HFFc6 (cell line): ENCODE data around the gene SPRY1. TPM values are rescaled to one million over a fixed set of nuclear protein-coding genes. Genes with fewer than 3 reads are reported as not detected.

Source experiments
- DNase-seq: peaks from one replicate; pipeline ENCODE4 v3.0.0-alpha.2; 2018
- H3K27ac Mint-ChIP-seq: 2 replicates; pipeline ENCODE4 v1.8.0; 2020; ENCODE audit warnings: mild to moderate bottlenecking, mixed read lengths
- H3K27me3 Mint-ChIP-seq: 2 replicates; pipeline ENCODE4 v1.8.0; 2021; ENCODE audit warnings: mild to moderate bottlenecking, moderate library complexity, mixed read lengths; ENCODE audit not compliant: insufficient read depth
- H3K36me3 Mint-ChIP-seq: 2 replicates; pipeline ENCODE4 v1.8.0; 2021; ENCODE audit warnings: low read depth, mixed read lengths
- H3K4me1 Mint-ChIP-seq: 2 replicates; pipeline ENCODE4 v1.8.0; 2020; ENCODE audit warnings: low read depth, mixed read lengths
- H3K4me3 Mint-ChIP-seq: 2 replicates; pipeline ENCODE4 v1.8.0; 2020; ENCODE audit warnings: mild to moderate bottlenecking, moderate library complexity, mixed read lengths
- H3K9me3 Mint-ChIP-seq: 2 replicates; pipeline ENCODE4 v1.8.0; 2020; ENCODE audit warnings: mild to moderate bottlenecking, mixed read lengths
- total RNA-seq, 6 experiments: library from RNA; stranded (reverse); fragmentation: NEBNext Ultra II Directional; extraction: Animal tissue kit (Norgen Biotek cat#: 25700); gene quantifications; 2 replicates in 1 of 6; 3 replicates in 5 of 6; pipeline ENCODE4 v1.2.3, GENCODE V29; 2021
- TF ChIP-seq, protein P1 (sequence below): fragments of 200-600 bp; sonication (generic); IDR thresholded peaks from 2 replicates; pipeline ENCODE4 v1.5.0; 2021; ENCODE audit warnings: antibody characterized with exemption, mild to moderate bottlenecking

Gene SPRY1
- total RNA-seq, 6 experiments from 2014 or later, result 0.41 to 1.6 (median 0.56) TPM

DNA sequence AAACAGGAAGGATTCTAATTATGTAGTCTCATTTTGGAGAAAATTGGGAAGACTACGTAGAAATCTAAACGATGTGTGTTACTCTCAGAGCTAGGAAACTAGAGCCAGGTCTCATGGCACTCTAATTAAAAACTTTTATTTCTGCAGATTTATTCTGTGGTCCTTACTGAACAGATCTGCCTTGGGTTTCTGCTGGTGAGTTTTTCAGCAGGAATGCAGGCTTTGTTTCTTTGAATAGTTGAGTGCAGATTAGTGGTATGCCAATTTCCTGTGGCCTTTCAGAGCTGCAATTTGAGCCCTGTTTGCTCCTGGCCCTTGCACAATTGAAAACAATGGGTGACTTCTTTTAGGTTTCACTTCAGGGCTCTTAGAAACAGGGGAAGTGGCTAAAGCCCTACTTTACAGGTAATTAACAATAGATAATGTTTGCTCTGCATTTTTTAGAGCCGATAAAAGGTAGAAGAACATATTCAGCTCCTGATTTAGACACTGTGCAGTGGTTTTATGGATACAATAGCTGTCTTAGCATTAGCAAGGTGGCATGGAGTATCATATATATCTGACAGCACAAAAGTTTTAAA, 21.8 kb downstream of the SPRY1 start:
- Mint-ChIP-seq H3K27ac (peak overlapping the region; percentile 87), H3K4me3 (peak overlapping the region; percentile 81), H3K36me3 (no peaks in the 10 kb centered on the region), H3K4me1 (peaks cover 50% of the 10 kb centered on the region), H3K9me3 (no peaks in the 10 kb centered on the region), H3K27me3 (peaks cover 2% of the 10 kb centered on the region; the same call in 1 of the 2 replicates)
- TF ChIP-seq, protein P1, sequence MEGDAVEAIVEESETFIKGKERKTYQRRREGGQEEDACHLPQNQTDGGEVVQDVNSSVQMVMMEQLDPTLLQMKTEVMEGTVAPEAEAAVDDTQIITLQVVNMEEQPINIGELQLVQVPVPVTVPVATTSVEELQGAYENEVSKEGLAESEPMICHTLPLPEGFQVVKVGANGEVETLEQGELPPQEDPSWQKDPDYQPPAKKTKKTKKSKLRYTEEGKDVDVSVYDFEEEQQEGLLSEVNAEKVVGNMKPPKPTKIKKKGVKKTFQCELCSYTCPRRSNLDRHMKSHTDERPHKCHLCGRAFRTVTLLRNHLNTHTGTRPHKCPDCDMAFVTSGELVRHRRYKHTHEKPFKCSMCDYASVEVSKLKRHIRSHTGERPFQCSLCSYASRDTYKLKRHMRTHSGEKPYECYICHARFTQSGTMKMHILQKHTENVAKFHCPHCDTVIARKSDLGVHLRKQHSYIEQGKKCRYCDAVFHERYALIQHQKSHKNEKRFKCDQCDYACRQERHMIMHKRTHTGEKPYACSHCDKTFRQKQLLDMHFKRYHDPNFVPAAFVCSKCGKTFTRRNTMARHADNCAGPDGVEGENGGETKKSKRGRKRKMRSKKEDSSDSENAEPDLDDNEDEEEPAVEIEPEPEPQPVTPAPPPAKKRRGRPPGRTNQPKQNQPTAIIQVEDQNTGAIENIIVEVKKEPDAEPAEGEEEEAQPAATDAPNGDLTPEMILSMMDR, result no peak
- DNase-seq, result peak; percentile 85

DNA sequence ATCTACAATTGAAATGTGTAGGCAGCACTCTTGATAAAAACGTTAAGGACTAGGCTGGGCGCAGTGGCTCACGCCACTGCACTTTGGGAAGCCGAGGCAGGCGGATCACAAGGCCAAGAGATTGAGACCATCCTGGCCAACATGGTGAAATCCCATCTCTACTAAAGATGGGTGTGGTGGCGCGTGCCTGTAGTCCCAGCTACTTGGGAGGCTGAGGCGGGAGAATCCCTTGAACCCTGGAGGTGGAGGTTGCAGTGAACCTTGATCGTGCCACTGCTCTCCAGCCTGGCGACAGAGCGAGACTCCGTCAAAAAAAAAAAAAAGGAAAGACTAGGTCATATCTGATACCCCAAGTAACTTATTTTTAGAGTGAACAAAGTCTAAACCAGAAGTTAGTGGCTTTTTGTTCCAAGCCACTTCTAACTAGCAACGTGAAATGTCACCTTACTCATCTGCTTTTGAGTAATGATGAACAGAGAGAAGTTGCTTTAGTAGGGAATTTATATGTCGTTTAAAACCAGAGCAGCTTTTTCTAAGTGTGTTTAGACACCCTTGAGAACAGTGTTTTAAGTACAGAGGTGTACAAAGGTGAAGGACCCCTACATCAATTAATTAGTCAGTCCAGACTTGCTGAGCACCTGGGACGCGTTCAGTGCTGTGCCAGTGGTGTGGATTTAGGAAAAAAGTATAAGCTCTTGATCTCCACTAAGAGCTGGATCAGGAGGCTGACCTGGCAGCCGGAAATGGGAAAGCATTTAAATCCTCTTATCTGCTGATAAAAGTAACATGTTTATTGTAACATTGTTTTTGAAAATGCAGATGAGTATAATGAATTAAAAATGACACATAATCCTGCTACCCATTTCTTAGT, 23.5 kb downstream of the SPRY1 start:
- no peak overlapping the region for H3K27ac Mint-ChIP-seq
- H3K4me3 Mint-ChIP-seq, result no peak overlapping the region
- TF ChIP-seq, protein P1, result no peak
- peaks cover 2% of the 10 kb centered on the region; the same call in 1 of the 2 replicates for H3K27me3 Mint-ChIP-seq
- peaks cover 38% of the 10 kb centered on the region for H3K4me1 Mint-ChIP-seq
- no peaks in the 10 kb centered on the region for H3K9me3 Mint-ChIP-seq
- DNase-seq, result no peak
- H3K36me3 Mint-ChIP-seq, result no peaks in the 10 kb centered on the region

GRCh38 chr4:123421227-123421936, 24.8 kb downstream of the SPRY1 start:
- H3K4me3 Mint-ChIP-seq, result no peak overlapping the region

GRCh38 chr4:123421937-123422781, 25.6 kb downstream of the SPRY1 start:
- H3K27ac Mint-ChIP-seq, result no peak overlapping the region
- H3K4me1 Mint-ChIP-seq, result peaks cover 20% of the 10 kb centered on the region
- TF ChIP-seq, protein P1, result no peak

More at GRCh38 chr4:123421227-123421936, 24.8 kb downstream of the SPRY1 start:
- Mint-ChIP-seq H3K27me3 (peaks cover 2% of the 10 kb centered on the region; the same call in 1 of the 2 replicates), H3K36me3 (no peaks in the 10 kb centered on the region), H3K27ac (no peak overlapping the region), H3K4me1 (peaks cover 28% of the 10 kb centered on the region), H3K9me3 (no peaks in the 10 kb centered on the region)
- no peak for DNase-seq
- TF ChIP-seq, protein P1, result no peak

GRCh38 chr4:123423819-123424218, 27.2 kb downstream of the SPRY1 start:
- TF ChIP-seq, protein P1, result no peak
- Mint-ChIP-seq H3K36me3 (no peaks in the 10 kb centered on the region), H3K9me3 (no peaks in the 10 kb centered on the region; the same call in 1 of the 2 replicates), H3K27ac (no peak overlapping the region), H3K27me3 (peaks cover 2% of the 10 kb centered on the region; the same call in 1 of the 2 replicates), H3K4me1 (peaks cover 3% of the 10 kb centered on the region), H3K4me3 (no peak overlapping the region)
- no peak for DNase-seq

More at GRCh38 chr4:123421937-123422781, 25.6 kb downstream of the SPRY1 start:
- DNase-seq, result no peak
- Mint-ChIP-seq H3K9me3 (no peaks in the 10 kb centered on the region; the same call in 1 of the 2 replicates), H3K4me3 (no peak overlapping the region), H3K36me3 (no peaks in the 10 kb centered on the region), H3K27me3 (peaks cover 2% of the 10 kb centered on the region; the same call in 1 of the 2 replicates)
